CD4-positive, alpha-beta T cell treated with Interleukin-4 for 1 hour (primary cell): Measurements from ENCODE around the gene CCDC8.
"Not testable (repeated sequence)": the region's sequence is repeated elsewhere in the genome, so short reads cannot be mapped to it uniquely, and the experiment has no call there.

Source experiments
- DNase-seq, 2 donors: peaks; one replicate each; pipeline ENCODE4 v3.0.0-alpha.2; 2020 to 2022

Gene CCDC8

GRCh38 chr19:46397801-46398479 is 15.4 kb downstream of the CCDC8 start:
- DNase-seq, result not testable (repeated sequence)

GRCh38 chr19:46394402-46394797 is 19.0 kb downstream of the CCDC8 start:
- no peak for DNase-seq

GRCh38 chr19:46393456-46394401 is 19.6 kb downstream of the CCDC8 start:
- DNase-seq, result no peak

GRCh38 chr19:46392837-46393236 is 20.5 kb downstream of the CCDC8 start:
- no peak for DNase-seq

GRCh38 chr19:46392252-46392801 is 21.0 kb downstream of the CCDC8 start:
- no peak for DNase-seq

- DNase-seq, result no peak
Measured at GRCh38 chr19:46391296-46392251, 21.8 kb downstream of the CCDC8 start.

- no peak for DNase-seq
Measured at GRCh38 chr19:46390866-46391265, 22.5 kb downstream of the CCDC8 start.

GRCh38 chr19:46390121-46390858 is 23.1 kb downstream of the CCDC8 start:
- no peak for DNase-seq

GRCh38 chr19:46388311-46389095 is 24.9 kb downstream of the CCDC8 start:
- DNase-seq, result no peak

- no peak for DNase-seq
Measured at GRCh38 chr19:46387713-46388130, 25.6 kb downstream of the CCDC8 start.

GRCh38 chr19:46386996-46387712 is 26.2 kb downstream of the CCDC8 start:
- peak in 1 of 2 donors; percentile 7 for DNase-seq

- no peak for DNase-seq
Measured at GRCh38 chr19:46386151-46386550, 27.2 kb downstream of the CCDC8 start.

- DNase-seq, result no peak
Measured at GRCh38 chr19:46385636-46386035, 27.7 kb downstream of the CCDC8 start.

- DNase-seq, result peak in 1 of 2 donors; percentile 7
Measured at GRCh38 chr19:46384396-46384795, 29.0 kb downstream of the CCDC8 start.

GRCh38 chr19:46383846-46384245 is 29.5 kb downstream of the CCDC8 start:
- DNase-seq, result peak in 1 of 2 donors; percentile 1

- DNase-seq, result no peak
Measured at GRCh38 chr19:46383171-46383815, 30.1 kb downstream of the CCDC8 start.

GRCh38 chr19:46381756-46382345 is 31.5 kb downstream of the CCDC8 start:
- DNase-seq, result no peak

- no peak for DNase-seq
Measured at GRCh38 chr19:46381346-46381745, 32.0 kb downstream of the CCDC8 start.

GRCh38 chr19:46380690-46381089 is 32.7 kb downstream of the CCDC8 start:
- DNase-seq, result no peak
